WTC11 (cell line): Measurements from ENCODE around the gene SPR. TPM values are rescaled to one million over a fixed set of nuclear protein-coding genes. Genes with fewer than 3 reads are reported as not detected.
A peak's percentile ranks its signal among the peaks of the same experiment; 100 is the strongest.

ENCODE experiments used
- ATAC-seq: fragments of 200-7000 bp; cut with Tn5 transposase; 2 replicates; pipeline ENCODE4 v1.10.0; 2021; ENCODE audit warnings: mild to moderate bottlenecking, moderate library complexity
- CTCF ChIA-PET: fragments of 300-600 bp; sonication (Branson Sonifier 250); formaldehyde crosslinking; loops from one replicate; lab custom pipeline; 2021; ENCODE audit warnings: antibody characterized with exemption; lab: Charles Lee
- POLR2A ChIA-PET: fragments of 350-600 bp; sonication (Branson Sonifier 250); formaldehyde crosslinking; loops from one replicate; lab custom pipeline; 2021; ENCODE audit warnings: antibody characterized with exemption; lab: Charles Lee
- DNase-seq: peaks from one replicate; pipeline ENCODE4 v3.0.0; 2021; ENCODE audit warnings: low spot score
- H3K27ac Mint-ChIP-seq: 2 replicates; pipeline ENCODE4 v1.8.0; 2021; ENCODE audit warnings: mixed read lengths
- H3K27me3 Mint-ChIP-seq: 2 replicates; pipeline ENCODE4 v1.8.0; 2021; ENCODE audit warnings: low read depth, mild to moderate bottlenecking, moderate library complexity, mixed read lengths
- H3K36me3 Mint-ChIP-seq: 2 replicates; pipeline ENCODE4 v1.8.0; 2021; ENCODE audit warnings: mixed read lengths
- H3K4me1 Mint-ChIP-seq: 2 replicates; pipeline ENCODE4 v1.8.0; 2022; ENCODE audit warnings: mixed read lengths
- H3K4me3 Mint-ChIP-seq: 2 replicates; pipeline ENCODE4 v1.8.0; 2021; ENCODE audit warnings: mild to moderate bottlenecking, moderate library complexity, mixed read lengths
- H3K9me3 Mint-ChIP-seq: 2 replicates; pipeline ENCODE4 v1.8.0; 2021; ENCODE audit warnings: mixed read lengths
- ETV6 ChIP-seq: sonication (generic); formaldehyde crosslinking; IDR thresholded peaks from 2 replicates; pipeline ENCODE4 v1.8.1; 2022; ENCODE audit warnings: mild to moderate bottlenecking, missing genetic modification reagents
- MXD4 ChIP-seq: fragments of 250-450 bp; sonication (Bioruptor Pico); IDR thresholded peaks from 2 replicates; pipeline ENCODE4 v1.8.0; 2021; ENCODE audit warnings: mild to moderate bottlenecking, moderate library complexity, borderline replicate concordance
- PRDM15 ChIP-seq: sonication (generic); formaldehyde crosslinking; IDR thresholded peaks from 2 replicates; pipeline ENCODE4 v1.8.0; 2022; ENCODE audit warnings: missing genetic modification reagents
- TCF7 ChIP-seq: sonication (generic); formaldehyde crosslinking; IDR thresholded peaks from 2 replicates; pipeline ENCODE4 v1.8.0; 2022; ENCODE audit warnings: mild to moderate bottlenecking, low read depth, missing genetic modification reagents, moderate library complexity
- ZBTB21 ChIP-seq: sonication (generic); formaldehyde crosslinking; IDR thresholded peaks from 2 replicates; pipeline ENCODE4 v1.8.1; 2023; ENCODE audit warnings: mild to moderate bottlenecking, missing genetic modification reagents, borderline replicate concordance
- ZNF121 ChIP-seq: sonication (generic); formaldehyde crosslinking; IDR thresholded peaks from 2 replicates; pipeline ENCODE4 v1.8.0; 2023; ENCODE audit warnings: missing genetic modification reagents
- ZNF263 ChIP-seq: sonication (generic); formaldehyde crosslinking; IDR thresholded peaks from 2 replicates; pipeline ENCODE4 v1.8.1; 2022; ENCODE audit warnings: low read depth, mild to moderate bottlenecking, moderate library complexity, missing genetic modification reagents
- ZNF317 ChIP-seq: sonication (generic); formaldehyde crosslinking; IDR thresholded peaks from 2 replicates; pipeline ENCODE4 v1.8.1; 2023; ENCODE audit warnings: low read depth, mild to moderate bottlenecking, moderate library complexity, missing genetic modification reagents, borderline replicate concordance
- ZNF532 ChIP-seq: fragments of 250-450 bp; sonication (Bioruptor Pico); IDR thresholded peaks from 2 replicates; pipeline ENCODE4 v1.9.0; 2021; ENCODE audit warnings: mild to moderate bottlenecking, borderline replicate concordance
- total RNA-seq: library from RNA; stranded (reverse); gene quantifications from 3 replicates; pipeline ENCODE4 v1.2.3, GENCODE V29; 2021
- TF ChIP-seq, protein P1 (sequence below): sonication (generic); formaldehyde crosslinking; IDR thresholded peaks from 2 replicates; pipeline ENCODE4 v1.8.1; 2022; ENCODE audit warnings: mild to moderate bottlenecking, moderate library complexity, missing genetic modification reagents
- TF ChIP-seq, protein P2 (sequence below): sonication (generic); formaldehyde crosslinking; IDR thresholded peaks from 2 replicates; pipeline ENCODE4 v1.8.0; 2023; ENCODE audit warnings: mild to moderate bottlenecking, missing genetic modification reagents
- TF ChIP-seq, protein P3 (sequence below): fragments of 250-450 bp; sonication (Bioruptor Pico); IDR thresholded peaks from 2 replicates; pipeline ENCODE4 v1.9.0; 2021; ENCODE audit warnings: mild to moderate bottlenecking

Gene SPR
- total RNA-seq, 1 experiment from 2014 or later, result 9.4 TPM

DNA sequence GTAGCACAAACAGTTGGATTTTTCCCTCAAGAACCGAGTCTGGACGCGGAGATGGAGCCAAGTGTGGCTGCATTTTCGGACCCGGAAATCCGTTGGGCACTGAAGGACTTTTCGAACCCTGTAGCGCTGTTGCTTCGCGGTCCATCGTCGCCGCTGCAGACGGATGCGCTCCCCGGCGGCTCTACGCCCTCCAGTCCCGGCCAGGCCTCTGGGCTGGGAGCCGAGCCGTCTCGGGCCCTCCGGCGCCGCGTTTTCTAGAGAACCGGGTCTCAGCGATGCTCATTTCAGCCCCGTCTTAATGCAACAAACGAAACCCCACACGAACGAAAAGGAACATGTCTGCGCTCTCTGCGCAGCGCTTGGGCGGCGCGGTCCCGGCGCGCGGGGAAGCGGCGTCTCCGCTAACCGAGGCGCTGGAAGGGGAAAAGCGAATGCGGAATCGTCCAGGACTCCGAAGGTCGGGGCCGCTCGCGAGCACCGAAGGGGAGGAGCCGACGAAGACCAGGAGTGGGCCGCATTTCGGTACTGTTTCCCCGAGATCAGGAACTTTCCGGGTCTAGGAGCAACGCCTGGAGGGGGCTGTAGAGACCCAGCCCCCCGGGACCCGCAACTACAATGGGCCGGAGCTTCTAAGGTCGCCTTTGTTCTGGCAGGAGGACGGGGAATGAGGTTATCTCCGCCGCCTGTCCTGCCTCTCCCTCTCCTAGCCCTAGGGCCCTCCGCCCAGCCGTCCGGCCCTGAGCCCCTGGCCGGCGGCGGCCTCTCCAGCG is 33.3 kb downstream of the SPR start:
- peaks cover 17% of the 10 kb centered on the region for H3K27me3 Mint-ChIP-seq
- POLR2A ChIA-PET, result interaction anchor here (1.0 kb wide), 1 partner anchor 24 kb away, joined by 3 read pairs; no protein-coding TSS in a partner anchor
- H3K4me1 Mint-ChIP-seq, result peaks cover 37% of the 10 kb centered on the region
- peak; percentile 2; the same call in 1 of the 2 replicates for ATAC-seq
- peak; percentile 73 for DNase-seq
- CTCF ChIA-PET, result interaction anchor here (0.8 to 7.4 kb wide), 9 partner anchors 15 to 256 kb away, joined by 3 to 165 read pairs (median 5); partner anchors contain the start of gene SPR
- H3K4me3 Mint-ChIP-seq, result peak overlapping the region; percentile 78
- H3K9me3 Mint-ChIP-seq, result no peaks in the 10 kb centered on the region
- TF ChIP-seq ZNF263 (CRISPR knock-in tag) (peak; percentile 72), PRDM15 (CRISPR knock-in tag) (peak; percentile 96), TCF7 (CRISPR knock-in tag) (no peak), ZBTB21 (CRISPR knock-in tag) (no peak), ETV6 (CRISPR knock-in tag) (0 out of 2 replicates have a peak, but pooled peaks have one; percentile 19)
- TF ChIP-seq, protein P1, sequence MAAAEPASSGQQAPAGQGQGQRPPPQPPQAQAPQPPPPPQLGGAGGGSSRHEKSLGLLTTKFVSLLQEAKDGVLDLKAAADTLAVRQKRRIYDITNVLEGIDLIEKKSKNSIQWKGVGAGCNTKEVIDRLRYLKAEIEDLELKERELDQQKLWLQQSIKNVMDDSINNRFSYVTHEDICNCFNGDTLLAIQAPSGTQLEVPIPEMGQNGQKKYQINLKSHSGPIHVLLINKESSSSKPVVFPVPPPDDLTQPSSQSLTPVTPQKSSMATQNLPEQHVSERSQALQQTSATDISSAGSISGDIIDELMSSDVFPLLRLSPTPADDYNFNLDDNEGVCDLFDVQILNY (CRISPR knock-in tag), result peak; percentile 23; the same call in 1 of the 2 replicates
- no peak overlapping the region for H3K27ac Mint-ChIP-seq
- H3K36me3 Mint-ChIP-seq, result peaks cover 6% of the 10 kb centered on the region

- H3K4me1 Mint-ChIP-seq, result peaks cover 38% of the 10 kb centered on the region
- no peak for DNase-seq
- ATAC-seq, result no peak
- CTCF ChIA-PET, result interaction anchor here (0.8 to 8.3 kb wide), 8 partner anchors 14 to 256 kb away, joined by 3 to 113 read pairs (median 7); partner anchors contain the start of gene SPR
- peaks cover 6% of the 10 kb centered on the region for H3K36me3 Mint-ChIP-seq
- H3K4me3 Mint-ChIP-seq, result peak overlapping the region; percentile 78
- H3K9me3 Mint-ChIP-seq, result no peaks in the 10 kb centered on the region
- no peak overlapping the region for H3K27ac Mint-ChIP-seq
- POLR2A ChIA-PET, result interaction anchor here (1.0 kb wide), 1 partner anchor 30 kb away, joined by 4 read pairs; no protein-coding TSS in a partner anchor
- H3K27me3 Mint-ChIP-seq, result peaks cover 10% of the 10 kb centered on the region
- TF ChIP-seq, protein P2, sequence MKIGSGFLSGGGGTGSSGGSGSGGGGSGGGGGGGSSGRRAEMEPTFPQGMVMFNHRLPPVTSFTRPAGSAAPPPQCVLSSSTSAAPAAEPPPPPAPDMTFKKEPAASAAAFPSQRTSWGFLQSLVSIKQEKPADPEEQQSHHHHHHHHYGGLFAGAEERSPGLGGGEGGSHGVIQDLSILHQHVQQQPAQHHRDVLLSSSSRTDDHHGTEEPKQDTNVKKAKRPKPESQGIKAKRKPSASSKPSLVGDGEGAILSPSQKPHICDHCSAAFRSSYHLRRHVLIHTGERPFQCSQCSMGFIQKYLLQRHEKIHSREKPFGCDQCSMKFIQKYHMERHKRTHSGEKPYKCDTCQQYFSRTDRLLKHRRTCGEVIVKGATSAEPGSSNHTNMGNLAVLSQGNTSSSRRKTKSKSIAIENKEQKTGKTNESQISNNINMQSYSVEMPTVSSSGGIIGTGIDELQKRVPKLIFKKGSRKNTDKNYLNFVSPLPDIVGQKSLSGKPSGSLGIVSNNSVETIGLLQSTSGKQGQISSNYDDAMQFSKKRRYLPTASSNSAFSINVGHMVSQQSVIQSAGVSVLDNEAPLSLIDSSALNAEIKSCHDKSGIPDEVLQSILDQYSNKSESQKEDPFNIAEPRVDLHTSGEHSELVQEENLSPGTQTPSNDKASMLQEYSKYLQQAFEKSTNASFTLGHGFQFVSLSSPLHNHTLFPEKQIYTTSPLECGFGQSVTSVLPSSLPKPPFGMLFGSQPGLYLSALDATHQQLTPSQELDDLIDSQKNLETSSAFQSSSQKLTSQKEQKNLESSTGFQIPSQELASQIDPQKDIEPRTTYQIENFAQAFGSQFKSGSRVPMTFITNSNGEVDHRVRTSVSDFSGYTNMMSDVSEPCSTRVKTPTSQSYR, result no peak
- TF ChIP-seq ZNF317 (CRISPR knock-in tag), result no peak
- TF ChIP-seq MXD4 (CRISPR knock-in tag), result no peak
- no peak for TF ChIP-seq ZNF532 (CRISPR knock-in tag)
- TF ChIP-seq, protein P3, sequence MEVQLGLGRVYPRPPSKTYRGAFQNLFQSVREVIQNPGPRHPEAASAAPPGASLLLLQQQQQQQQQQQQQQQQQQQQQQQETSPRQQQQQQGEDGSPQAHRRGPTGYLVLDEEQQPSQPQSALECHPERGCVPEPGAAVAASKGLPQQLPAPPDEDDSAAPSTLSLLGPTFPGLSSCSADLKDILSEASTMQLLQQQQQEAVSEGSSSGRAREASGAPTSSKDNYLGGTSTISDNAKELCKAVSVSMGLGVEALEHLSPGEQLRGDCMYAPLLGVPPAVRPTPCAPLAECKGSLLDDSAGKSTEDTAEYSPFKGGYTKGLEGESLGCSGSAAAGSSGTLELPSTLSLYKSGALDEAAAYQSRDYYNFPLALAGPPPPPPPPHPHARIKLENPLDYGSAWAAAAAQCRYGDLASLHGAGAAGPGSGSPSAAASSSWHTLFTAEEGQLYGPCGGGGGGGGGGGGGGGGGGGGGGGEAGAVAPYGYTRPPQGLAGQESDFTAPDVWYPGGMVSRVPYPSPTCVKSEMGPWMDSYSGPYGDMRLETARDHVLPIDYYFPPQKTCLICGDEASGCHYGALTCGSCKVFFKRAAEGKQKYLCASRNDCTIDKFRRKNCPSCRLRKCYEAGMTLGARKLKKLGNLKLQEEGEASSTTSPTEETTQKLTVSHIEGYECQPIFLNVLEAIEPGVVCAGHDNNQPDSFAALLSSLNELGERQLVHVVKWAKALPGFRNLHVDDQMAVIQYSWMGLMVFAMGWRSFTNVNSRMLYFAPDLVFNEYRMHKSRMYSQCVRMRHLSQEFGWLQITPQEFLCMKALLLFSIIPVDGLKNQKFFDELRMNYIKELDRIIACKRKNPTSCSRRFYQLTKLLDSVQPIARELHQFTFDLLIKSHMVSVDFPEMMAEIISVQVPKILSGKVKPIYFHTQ (CRISPR knock-in tag), result no peak
- TF ChIP-seq ZNF121, result no peak
Observed at GRCh38 chr2:72921088-72921851, 34.1 kb downstream of the SPR start.
